Liver (tissue), 3 donors: Measurements from ENCODE around the gene PANK1.

Experiments
- EGR1 ChIP-seq, 2 donors: IDR thresholded peaks; 2 replicates each; pipeline ENCODE4 v1.6.1; 2016 to 2018; ENCODE audit warnings: antibody characterized with exemption in 2 of 2, low read depth in 2 of 2
- FOXA1 ChIP-seq: IDR thresholded peaks from 2 replicates; pipeline ENCODE4 v1.6.1; 2016; ENCODE audit warnings: antibody characterized with exemption
- GABPA ChIP-seq, 2 donors: IDR thresholded peaks in 1 of 2; conservative IDR thresholded peaks in 1 of 2; 2 replicates each; pipeline ENCODE4 v1.6.1; 2016; ENCODE audit warnings: antibody characterized with exemption in 2 of 2, mild to moderate bottlenecking in 1 of 2, moderate library complexity in 1 of 2
- JUND ChIP-seq, 2 donors: IDR thresholded peaks; 2 replicates each; pipeline ENCODE4 v1.6.1; 2016; ENCODE audit warnings: antibody characterized with exemption in 2 of 2
- RAD21 ChIP-seq, 2 donors: IDR thresholded peaks; 2 replicates each; pipeline ENCODE4 v1.6.1; 2016; ENCODE audit warnings: antibody characterized with exemption in 2 of 2, mild to moderate bottlenecking in 2 of 2
- SP1 ChIP-seq: IDR thresholded peaks from 2 replicates; pipeline ENCODE4 v1.6.1; 2018; ENCODE audit warnings: antibody characterized with exemption, mild to moderate bottlenecking
- TAF1 ChIP-seq: conservative IDR thresholded peaks from 2 replicates; pipeline ENCODE4 v1.6.1; 2016; ENCODE audit warnings: antibody characterized with exemption, mild to moderate bottlenecking
- YY1 ChIP-seq: IDR thresholded peaks from 2 replicates; pipeline ENCODE4 v1.6.1; 2016; ENCODE audit warnings: antibody characterized with exemption, mild to moderate bottlenecking
- TF ChIP-seq, protein P1 (sequence below): fragments of 150-350 bp; IDR thresholded peaks from 2 replicates; pipeline ENCODE4 v1.5.1; 2017; ENCODE audit warnings: improper control_type of control experiment, low read depth, low read length; ENCODE audit not compliant: missing input control
- TF ChIP-seq, protein P2 (sequence below): IDR thresholded peaks from 2 replicates; pipeline ENCODE4 v1.6.1; 2016; ENCODE audit warnings: antibody characterized with exemption
- TF ChIP-seq, protein P3 (sequence below): IDR thresholded peaks from 2 replicates; pipeline ENCODE4 v1.6.1; 2016; ENCODE audit warnings: antibody characterized with exemption
- TF ChIP-seq, protein P4 (sequence below): IDR thresholded peaks from 2 replicates; pipeline ENCODE4 v1.6.1; 2016; ENCODE audit warnings: antibody characterized with exemption
- donor health status: healthy.
- donor health status: healthy.

DNA sequence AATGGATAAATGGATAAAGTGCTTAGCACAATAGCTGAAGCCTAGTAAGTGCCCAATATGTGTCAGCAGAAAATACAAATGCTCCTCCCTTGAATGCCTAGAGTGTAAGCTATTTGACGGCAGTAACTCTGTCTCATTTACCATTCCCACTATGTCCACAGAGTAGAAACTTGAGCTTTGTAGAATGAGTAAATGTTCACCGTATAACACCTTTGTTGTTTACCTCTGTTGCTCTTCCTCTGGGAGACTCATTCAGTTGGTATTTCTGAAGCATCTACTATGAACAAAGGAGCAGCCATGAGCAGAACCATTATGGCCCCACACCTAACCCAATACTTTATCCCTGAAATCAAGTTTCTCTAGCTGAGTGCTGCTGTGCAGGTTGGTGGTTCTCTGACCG lies 101.2 kb downstream of the PANK1 start:
- no peak for TF ChIP-seq GABPA (IDR thresholded peaks at IDR 0.05 in 1 of 2, conservative IDR thresholded peaks at IDR 0.05 in 1 of 2)
- TF ChIP-seq, protein P1, sequence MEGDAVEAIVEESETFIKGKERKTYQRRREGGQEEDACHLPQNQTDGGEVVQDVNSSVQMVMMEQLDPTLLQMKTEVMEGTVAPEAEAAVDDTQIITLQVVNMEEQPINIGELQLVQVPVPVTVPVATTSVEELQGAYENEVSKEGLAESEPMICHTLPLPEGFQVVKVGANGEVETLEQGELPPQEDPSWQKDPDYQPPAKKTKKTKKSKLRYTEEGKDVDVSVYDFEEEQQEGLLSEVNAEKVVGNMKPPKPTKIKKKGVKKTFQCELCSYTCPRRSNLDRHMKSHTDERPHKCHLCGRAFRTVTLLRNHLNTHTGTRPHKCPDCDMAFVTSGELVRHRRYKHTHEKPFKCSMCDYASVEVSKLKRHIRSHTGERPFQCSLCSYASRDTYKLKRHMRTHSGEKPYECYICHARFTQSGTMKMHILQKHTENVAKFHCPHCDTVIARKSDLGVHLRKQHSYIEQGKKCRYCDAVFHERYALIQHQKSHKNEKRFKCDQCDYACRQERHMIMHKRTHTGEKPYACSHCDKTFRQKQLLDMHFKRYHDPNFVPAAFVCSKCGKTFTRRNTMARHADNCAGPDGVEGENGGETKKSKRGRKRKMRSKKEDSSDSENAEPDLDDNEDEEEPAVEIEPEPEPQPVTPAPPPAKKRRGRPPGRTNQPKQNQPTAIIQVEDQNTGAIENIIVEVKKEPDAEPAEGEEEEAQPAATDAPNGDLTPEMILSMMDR, result no peak
- TF ChIP-seq, protein P2, sequence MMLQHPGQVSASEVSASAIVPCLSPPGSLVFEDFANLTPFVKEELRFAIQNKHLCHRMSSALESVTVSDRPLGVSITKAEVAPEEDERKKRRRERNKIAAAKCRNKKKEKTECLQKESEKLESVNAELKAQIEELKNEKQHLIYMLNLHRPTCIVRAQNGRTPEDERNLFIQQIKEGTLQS, result no peak
- TF ChIP-seq EGR1 (IDR thresholded peaks at IDR 0.05; ENCODE audit: low read depth in 2 of 2), result no peak
- no peak for TF ChIP-seq YY1
- no peak for TF ChIP-seq SP1
- TF ChIP-seq, protein P3, sequence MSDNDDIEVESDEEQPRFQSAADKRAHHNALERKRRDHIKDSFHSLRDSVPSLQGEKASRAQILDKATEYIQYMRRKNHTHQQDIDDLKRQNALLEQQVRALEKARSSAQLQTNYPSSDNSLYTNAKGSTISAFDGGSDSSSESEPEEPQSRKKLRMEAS, result no peak
- TF ChIP-seq, protein P4, sequence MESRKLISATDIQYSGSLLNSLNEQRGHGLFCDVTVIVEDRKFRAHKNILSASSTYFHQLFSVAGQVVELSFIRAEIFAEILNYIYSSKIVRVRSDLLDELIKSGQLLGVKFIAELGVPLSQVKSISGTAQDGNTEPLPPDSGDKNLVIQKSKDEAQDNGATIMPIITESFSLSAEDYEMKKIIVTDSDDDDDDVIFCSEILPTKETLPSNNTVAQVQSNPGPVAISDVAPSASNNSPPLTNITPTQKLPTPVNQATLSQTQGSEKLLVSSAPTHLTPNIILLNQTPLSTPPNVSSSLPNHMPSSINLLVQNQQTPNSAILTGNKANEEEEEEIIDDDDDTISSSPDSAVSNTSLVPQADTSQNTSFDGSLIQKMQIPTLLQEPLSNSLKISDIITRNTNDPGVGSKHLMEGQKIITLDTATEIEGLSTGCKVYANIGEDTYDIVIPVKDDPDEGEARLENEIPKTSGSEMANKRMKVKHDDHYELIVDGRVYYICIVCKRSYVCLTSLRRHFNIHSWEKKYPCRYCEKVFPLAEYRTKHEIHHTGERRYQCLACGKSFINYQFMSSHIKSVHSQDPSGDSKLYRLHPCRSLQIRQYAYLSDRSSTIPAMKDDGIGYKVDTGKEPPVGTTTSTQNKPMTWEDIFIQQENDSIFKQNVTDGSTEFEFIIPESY, result no peak
- TF ChIP-seq TAF1, result no peak
- no peak for TF ChIP-seq RAD21 (IDR thresholded peaks at IDR 0.05)
- TF ChIP-seq JUND (IDR thresholded peaks at IDR 0.05), result no peak
- no peak for TF ChIP-seq FOXA1
